Measurements from ENCODE around the gene SNX8.

SNX8 gene

GRCh38 chr7:2229467-2229866 lies 84.8 kb downstream of the SNX8 start:
- DNase-seq (ENCODE audit: insufficient read length, low spot score): no peak
- no peak for FAIRE-seq

- FAIRE-seq (no peak), DNase-seq (ENCODE audit: insufficient read length, low spot score) (no peak)
These were observed 85.3 kb downstream of the SNX8 start for GRCh38 chr7:2228921-2229320.

- no peak for FAIRE-seq
- DNase-seq (ENCODE audit: insufficient read length, low spot score): no peak
These were observed 86.5 kb downstream of the SNX8 start for GRCh38 chr7:2227699-2228098.

GRCh38 chr7:2225830-2226229 lies 88.4 kb downstream of the SNX8 start:
- DNase-seq (ENCODE audit: insufficient read length, low spot score): no peak
- no peak for FAIRE-seq

GRCh38 chr7:2225336-2225735 lies 88.9 kb downstream of the SNX8 start:
- FAIRE-seq (no peak), DNase-seq (ENCODE audit: insufficient read length, low spot score) (no peak)

GRCh38 chr7:2224934-2225333 lies 89.3 kb downstream of the SNX8 start:
- DNase-seq (ENCODE audit: insufficient read length, low spot score) (no peak), FAIRE-seq (no peak)

GRCh38 chr7:2224491-2224928 lies 89.7 kb downstream of the SNX8 start:
- FAIRE-seq: no peak

GRCh38 chr7:2223321-2223720 lies 90.9 kb downstream of the SNX8 start:
- no peak for FAIRE-seq
- DNase-seq (ENCODE audit: insufficient read length, low spot score): no peak

More at GRCh38 chr7:2224491-2224928, 89.7 kb downstream of the SNX8 start:
- no peak for DNase-seq (ENCODE audit: insufficient read length, low spot score)

GRCh38 chr7:2222516-2222915 lies 91.7 kb downstream of the SNX8 start:
- DNase-seq (ENCODE audit: insufficient read length, low spot score) (no peak), FAIRE-seq (no peak)

- DNase-seq (ENCODE audit: insufficient read length, low spot score) (no peak), FAIRE-seq (no peak)
These were observed 93.3 kb downstream of the SNX8 start for GRCh38 chr7:2220954-2221353.

GRCh38 chr7:2220506-2220905 lies 93.7 kb downstream of the SNX8 start:
- no peak for FAIRE-seq
- DNase-seq (ENCODE audit: insufficient read length, low spot score): no peak

GRCh38 chr7:2220030-2220429 lies 94.2 kb downstream of the SNX8 start:
- FAIRE-seq: no peak
- DNase-seq (ENCODE audit: insufficient read length, low spot score): no peak

- DNase-seq (ENCODE audit: insufficient read length, low spot score): no peak
- FAIRE-seq: no peak
These were observed 94.6 kb downstream of the SNX8 start for GRCh38 chr7:2219606-2220005.

- DNase-seq (ENCODE audit: insufficient read length, low spot score): no peak
These were observed 95.1 kb downstream of the SNX8 start for GRCh38 chr7:2219136-2219535.

GRCh38 chr7:2218444-2218785 lies 95.8 kb downstream of the SNX8 start:
- DNase-seq (ENCODE audit: insufficient read length, low spot score) (no peak), FAIRE-seq (no peak)

More at GRCh38 chr7:2219136-2219535, 95.1 kb downstream of the SNX8 start:
- FAIRE-seq: no peak

GRCh38 chr7:2217716-2218443 lies 96.4 kb downstream of the SNX8 start:
- no peak for DNase-seq (ENCODE audit: insufficient read length, low spot score)

GRCh38 chr7:2217206-2217605 lies 97.0 kb downstream of the SNX8 start:
- no peak for FAIRE-seq

More at GRCh38 chr7:2217716-2218443, 96.4 kb downstream of the SNX8 start:
- FAIRE-seq: no peak

GRCh38 chr7:2215851-2216250 lies 98.4 kb downstream of the SNX8 start:
- DNase-seq (ENCODE audit: insufficient read length, low spot score): no peak
- no peak for FAIRE-seq

More at GRCh38 chr7:2217206-2217605, 97.0 kb downstream of the SNX8 start:
- DNase-seq (ENCODE audit: insufficient read length, low spot score): no peak

GRCh38 chr7:2214636-2215035 lies 99.6 kb downstream of the SNX8 start:
- FAIRE-seq (no peak), DNase-seq (ENCODE audit: insufficient read length, low spot score) (no peak)

- no peak for FAIRE-seq
- DNase-seq (ENCODE audit: insufficient read length, low spot score): no peak
These were observed 100.6 kb downstream of the SNX8 start for GRCh38 chr7:2213551-2214215.

GRCh38 chr7:2212906-2213305 lies 101.3 kb downstream of the SNX8 start:
- DNase-seq (ENCODE audit: insufficient read length, low spot score) (no peak), FAIRE-seq (no peak)

GRCh38 chr7:2211926-2212325 lies 102.3 kb downstream of the SNX8 start:
- DNase-seq (ENCODE audit: insufficient read length, low spot score) (no peak), FAIRE-seq (no peak)
